NCI-H2227 (cell line): ENCODE results near the gene CHAC1.

Experiments
- DNase-seq: peaks from one replicate; lab custom pipeline; 2025; ENCODE audit not compliant: unreplicated experiment; lab: John Stamatoyannopoulos, UW

CHAC1 gene

DNA sequence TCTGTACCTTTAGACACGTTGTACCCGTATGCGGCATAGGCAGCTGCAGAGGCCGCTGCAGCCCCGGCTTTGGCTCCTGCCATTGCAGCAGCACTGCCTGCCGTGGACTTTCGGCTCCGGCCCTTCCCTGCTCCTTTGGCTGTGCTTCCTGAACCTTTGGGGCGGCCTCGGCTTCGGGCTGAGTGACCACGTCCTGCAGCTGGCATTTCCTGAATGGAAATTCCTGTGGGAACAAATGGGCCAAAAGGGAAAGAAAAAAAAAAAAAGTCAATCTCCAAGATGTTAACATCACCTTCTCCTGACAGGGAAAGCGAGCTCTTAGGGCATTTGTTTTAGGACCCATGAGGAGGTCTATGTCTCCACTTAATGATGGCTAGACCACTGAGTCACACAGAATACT is 29.6 kb downstream of the CHAC1 start:
- DNase-seq = no peak

DNA sequence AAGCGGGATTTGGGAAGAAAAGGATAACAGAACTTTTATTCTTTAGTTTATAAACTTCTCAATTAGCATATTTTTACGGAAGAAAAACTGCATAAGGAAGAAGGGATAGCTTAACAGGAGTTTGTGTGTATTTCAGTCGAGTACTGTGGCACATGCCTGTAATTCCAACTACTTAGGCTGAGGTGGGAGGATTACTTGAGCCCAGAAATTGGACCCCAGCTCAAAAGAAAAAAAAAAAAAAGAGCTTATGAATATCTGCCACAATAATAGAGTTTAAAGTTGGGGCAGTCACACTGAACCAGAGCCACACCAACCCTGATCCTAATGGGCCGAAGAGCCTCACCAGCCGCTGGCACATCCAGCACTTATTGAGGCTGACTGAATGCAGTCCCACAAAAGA is 31.1 kb downstream of the CHAC1 start:
- DNase-seq = no peak

DNA sequence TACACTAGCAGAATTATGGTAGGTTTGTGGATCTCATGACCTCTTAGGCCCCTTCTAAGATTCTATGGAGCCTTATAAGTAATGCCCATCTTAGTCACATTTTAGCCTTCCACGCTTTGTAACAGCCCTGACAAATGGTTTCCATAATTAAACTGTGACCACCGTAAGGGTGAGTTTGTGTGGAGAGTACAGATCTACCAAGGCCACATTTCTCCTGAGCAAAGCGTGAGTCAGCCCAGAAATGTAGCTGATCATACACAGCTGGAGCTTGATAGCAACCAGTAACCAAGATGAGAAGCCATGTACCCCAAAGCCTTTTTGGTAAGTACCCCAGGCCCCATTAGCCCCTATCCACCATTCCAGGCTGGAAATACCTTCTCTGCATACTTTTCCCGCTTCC is 31.7 kb downstream of the CHAC1 start:
- no peak for DNase-seq

DNA sequence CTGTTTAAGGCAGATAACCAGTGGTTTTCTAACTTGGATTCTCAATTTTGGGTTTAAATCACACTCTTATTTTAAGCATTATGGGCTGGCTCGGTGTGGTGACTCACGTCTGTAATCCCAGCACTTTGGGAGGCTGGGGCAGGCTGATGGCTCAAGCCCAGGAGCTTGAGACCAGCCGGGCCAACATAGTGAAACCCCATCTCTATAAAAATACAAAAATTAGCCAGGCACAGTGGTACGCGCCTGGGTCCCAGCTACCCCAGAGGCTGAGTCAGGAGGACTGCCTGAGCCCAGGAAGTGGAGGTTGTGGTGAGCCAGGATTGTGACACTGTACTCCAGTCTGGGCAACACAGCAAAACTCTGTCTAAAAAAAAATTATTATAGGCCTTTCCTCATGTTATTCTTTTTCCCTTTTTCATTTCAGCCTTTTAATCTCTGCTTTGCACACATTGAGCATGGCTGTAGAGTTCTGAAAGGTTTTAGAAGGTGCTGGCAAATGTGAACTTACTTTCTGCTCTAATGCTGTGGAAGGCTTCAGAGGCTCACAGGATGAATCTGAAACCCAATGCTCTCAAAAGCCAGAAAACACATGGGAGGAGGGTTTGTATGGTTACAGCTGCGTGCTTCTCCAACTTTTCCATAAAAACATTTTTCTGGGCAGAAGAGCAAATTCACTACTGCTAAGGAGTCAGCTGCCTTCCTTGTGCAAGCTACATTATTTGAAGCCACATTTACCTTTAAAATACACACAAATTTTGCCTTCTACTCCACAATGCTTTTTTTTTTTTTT is 32.5 kb downstream of the CHAC1 start:
- DNase-seq = no peak

DNA sequence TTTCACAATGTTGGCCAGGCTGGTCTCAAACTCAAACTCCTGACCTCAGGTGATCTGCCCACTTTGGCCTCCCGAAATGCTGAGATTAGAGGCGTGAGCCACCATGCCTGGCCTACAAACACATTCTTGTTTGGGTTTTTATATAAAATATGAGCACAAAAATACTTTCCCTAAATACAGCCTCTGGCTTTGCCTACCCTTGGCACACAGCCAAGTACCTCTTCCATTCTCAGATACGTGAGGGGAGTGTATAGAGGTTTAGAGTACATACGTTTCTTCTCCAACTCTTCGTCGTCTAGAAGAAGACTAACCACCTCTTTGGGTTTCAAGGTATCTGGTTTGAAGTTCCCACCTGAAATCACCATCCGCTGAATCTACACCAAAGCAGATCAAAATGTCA is 33.5 kb downstream of the CHAC1 start:
- DNase-seq = no peak

DNA sequence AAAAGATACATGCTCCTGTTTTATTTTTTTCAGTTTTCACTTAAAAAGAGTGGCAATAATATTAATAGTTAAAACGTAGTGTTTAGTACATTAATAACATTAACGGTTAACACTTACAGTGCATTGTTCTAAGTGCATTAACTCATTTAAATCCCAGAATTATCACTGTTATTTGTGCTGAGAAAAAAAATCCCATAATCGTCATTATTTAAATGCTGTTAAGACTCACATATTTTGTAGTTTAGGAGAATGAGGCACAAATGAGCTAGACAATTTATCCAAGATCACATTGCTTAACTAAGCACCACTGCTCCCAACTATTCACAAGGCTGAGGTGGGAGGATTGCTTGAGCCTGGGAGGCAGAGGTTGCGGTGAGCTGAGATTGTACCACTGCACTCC is 34.9 kb downstream of the CHAC1 start:
- DNase-seq = no peak

DNA sequence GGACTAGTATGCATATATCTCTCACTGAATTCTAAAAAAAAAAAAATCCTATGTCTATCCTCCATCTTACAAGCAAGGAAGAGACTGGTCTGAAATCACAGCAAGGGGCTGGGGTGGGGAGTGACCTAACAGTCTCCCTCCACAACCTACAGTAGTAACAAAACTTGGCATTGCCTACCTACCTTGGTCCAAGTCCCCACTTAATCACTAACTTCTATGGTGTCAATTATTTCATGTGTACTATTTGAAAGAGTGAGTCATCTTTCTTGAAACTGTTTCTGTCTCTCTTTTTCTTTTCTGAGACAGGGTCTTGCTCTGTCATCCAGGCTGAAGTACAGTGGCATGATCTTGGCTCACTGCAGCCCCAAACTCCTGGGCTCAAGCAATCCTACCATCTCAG is 36.8 kb downstream of the CHAC1 start:
- DNase-seq = no peak

DNA sequence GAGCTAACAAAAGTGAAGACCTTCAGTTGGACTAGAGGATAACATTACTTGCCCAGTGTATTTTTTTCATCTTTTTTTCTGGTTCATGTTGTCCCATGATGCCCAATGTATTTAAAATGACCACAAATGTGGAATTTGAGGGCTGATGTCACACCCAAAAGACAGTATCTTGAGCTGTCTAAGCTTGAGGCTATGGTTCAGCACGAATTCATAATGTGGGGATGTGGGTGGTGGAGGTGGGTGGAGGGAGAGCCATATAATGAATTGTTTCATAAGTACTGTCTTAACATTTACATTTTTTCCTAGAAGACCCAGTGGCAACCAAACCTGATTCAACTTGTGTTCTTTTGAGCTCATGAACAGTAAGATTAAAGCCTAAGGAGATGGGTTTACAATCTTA is 37.5 kb downstream of the CHAC1 start:
- no peak for DNase-seq

DNA sequence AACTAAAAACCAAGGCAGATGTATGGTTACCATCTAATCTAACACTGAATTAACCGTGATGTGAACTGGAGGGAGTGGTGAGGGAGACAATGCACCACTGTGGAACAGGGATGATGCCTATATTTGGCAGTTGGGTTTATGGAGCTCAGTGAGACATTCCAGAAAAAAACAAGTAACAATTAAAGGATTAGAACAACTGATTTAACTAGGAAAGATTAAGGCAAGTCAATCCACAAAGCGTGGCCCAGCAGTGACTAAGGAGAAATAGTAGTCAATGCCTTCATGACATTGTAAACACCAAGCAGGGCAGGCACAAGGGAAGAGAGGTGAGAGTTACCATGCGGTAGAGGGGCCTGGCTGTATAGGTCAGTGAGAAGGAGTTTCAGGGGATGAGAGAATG is 38.1 kb downstream of the CHAC1 start:
- no peak for DNase-seq

DNA sequence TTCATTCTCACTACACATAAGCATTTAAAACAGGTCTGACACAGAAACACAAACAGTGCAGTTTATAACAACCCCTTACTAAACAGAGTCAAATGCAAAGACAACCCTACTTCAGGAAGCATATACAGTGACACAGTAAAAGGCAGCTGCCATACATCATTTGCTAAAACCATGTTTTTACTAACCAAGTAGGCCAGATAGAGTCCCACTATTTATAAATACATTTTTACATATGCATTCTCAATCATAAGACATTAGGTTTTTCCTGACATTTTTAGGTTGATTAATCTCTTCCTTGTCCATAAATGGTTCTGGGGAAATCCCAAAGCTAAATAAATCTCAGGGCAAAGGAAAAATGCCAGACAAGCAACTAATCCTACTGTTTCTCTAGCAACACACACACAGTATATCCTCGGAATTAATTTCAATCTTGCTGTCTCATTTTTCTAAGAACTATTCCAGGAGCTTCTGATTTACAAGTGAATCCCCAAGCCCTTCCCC is 39.0 kb downstream of the CHAC1 start:
- no peak for DNase-seq

DNA sequence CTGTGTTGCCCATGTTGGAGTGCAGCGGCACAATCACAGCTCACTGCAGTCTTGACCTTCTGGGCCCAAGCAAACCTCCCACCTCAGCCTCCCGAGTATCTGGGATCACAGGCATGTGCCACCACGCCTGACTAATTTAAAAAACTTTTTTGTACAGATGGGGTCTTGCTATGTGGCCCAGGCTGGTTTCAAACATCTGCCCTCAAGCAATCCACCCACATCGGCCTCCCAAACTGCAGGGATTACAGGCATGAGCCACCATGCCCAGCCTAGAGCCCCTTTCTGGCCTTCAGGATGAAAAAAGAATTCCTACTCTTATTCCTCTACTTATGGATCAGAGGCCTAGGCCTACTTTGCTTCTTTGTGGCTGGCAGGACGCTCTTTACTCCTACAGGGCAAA is 39.6 kb downstream of the CHAC1 start:
- no peak for DNase-seq

DNA sequence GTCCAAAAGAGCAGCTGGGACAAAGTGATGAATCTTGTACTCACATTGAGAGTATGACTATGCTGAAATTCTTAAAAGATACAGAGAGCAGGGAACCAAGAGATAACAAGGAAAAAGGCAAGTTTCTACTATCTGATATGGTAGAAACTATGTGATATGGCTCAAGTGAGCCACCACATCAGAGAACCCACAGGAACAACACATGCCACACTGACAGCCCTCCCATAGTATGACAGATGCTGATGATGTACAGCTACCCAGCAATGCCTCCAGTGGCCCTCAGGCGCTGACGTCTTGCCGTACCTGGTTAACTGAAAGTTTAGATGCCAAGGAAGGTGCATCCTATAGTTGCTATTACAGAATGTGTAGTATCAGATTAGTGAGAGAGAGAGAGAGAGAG is 42.4 kb downstream of the CHAC1 start:
- no peak for DNase-seq

DNA sequence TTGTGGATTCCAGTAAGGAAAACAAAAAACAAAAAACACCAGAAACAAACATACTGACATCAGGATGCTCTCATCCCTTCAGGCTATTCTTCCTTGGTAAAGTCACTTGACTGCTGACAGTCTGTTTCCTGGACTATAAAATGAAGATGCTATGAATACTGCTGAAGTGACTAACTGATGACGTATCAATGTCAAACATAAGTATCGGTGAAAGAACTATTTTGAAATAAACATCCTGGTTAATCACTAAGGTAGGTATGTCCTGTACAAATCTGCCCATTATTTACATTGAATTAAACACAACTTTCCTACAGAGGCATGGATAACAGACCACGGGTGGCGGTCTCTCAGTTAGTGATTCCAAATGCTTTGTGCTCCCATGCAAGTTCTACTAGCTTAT is 45.9 kb downstream of the CHAC1 start:
- DNase-seq = no peak

DNA sequence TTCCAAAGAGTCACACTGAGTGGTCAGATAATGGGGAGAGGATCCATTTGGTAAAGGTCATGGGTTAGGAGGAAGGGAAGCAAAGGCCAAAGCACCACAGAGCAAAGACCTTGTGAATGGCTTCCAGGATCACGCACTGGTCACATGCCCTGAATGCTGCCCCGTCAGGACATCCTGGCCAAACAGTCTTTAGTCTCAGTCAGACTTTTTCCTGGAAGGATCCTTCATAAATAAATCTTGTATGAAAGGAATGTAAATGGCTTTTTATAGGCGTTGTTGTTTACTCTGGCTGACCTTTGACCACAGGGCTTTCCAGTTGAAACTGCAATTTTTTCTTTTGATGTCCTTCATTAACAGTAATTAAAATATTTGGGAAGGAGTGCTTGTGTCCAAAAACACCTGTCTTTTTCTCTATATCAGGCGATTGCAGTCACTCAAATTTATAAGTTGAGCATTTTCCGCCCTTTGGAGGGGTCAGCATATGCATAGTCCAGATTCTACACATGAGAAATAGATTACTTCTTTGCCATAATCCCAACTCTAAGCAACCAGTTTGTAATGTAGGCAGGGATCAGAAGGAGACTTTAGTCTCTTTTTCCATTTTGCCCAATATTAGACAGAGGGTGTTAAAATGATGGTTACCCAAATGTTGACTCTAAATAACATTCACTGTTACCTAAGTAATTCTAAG is 48.4 kb downstream of the CHAC1 start:
- no peak for DNase-seq

DNA sequence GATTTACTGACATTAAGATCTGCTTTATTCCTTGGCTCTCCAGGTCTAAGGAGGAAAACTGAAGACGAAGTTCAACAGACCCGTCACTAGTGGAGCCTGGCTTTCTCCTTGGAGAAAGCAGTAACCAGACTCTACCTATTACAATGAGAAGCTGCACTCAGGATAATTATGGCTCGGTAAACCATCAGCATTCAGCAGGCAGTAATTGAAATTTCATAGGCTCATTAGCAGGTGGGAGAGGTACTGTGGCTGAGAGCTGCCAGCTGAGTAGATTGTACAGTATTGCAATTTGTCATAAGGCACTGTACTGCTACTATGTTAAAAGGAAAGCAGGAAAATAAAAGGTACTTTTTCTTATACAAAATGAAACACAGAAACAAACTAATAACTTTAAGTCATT is 51.2 kb downstream of the CHAC1 start:
- DNase-seq = peak; percentile 6
